SK-N-SH (cell line): ENCODE measurements around the gene CNTFR. TPM values are rescaled to one million over a fixed set of nuclear protein-coding genes. Genes with fewer than 3 reads are reported as not detected.
A peak's percentile ranks its signal among the peaks of the same experiment; 100 is the strongest.

Source experiments
- CTCF ChIA-PET: fragments of 300-600, 350-600 bp; formaldehyde crosslinking; extraction: SDS; loops from one replicate; lab custom pipeline; 2021; lab: Yijun Ruan, JAX
- POLR2A ChIA-PET: fragments of 350-600 bp; sonication (Branson Sonifier 250); formaldehyde crosslinking; extraction: SDS; loops from one replicate; lab custom pipeline; 2020; ENCODE audit warnings: antibody characterized with exemption, inconsistent platforms; lab: Yijun Ruan, JAX
- DNase-seq: peaks from one replicate; pipeline ENCODE4 v3.0.0; 2012
- H2AFZ ChIP-seq: fragments of 200-600 bp; sonication (generic); 2 replicates; pipeline ENCODE4 v1.8.1; 2016; ENCODE audit warnings: antibody characterized with exemption, mild to moderate bottlenecking, low read depth
- H3F3A ChIP-seq: fragments of 200-600 bp; sonication (generic); replicated peaks from 2 replicates; pipeline ENCODE3; 2016; ENCODE audit warnings: antibody characterized with exemption, mild to moderate bottlenecking; ENCODE audit not compliant: insufficient read depth
- H3K27ac ChIP-seq, 2 experiments: fragments of 200-500 bp in 1 of 2; fragments of 200-600 bp in 1 of 2; sonication (Bioruptor generic) in 1 of 2; sonication (generic), shearing (Covaris generic) in 1 of 2; 2 replicates each; pipeline versions ENCODE4 v1.5.1 to v1.6.1; 2014 to 2016; ENCODE audit warnings: low read depth in 2 of 2, inconsistent platforms in 1 of 2, low read length in 1 of 2, mild to moderate bottlenecking in 1 of 2, mixed read lengths in 1 of 2
- H3K27me3 ChIP-seq: fragments of 200-600 bp; sonication (generic), shearing (Covaris generic); 2 replicates; pipeline ENCODE4 v1.6.1; 2016; ENCODE audit warnings: mixed run types; ENCODE audit not compliant: insufficient read depth
- H3K36me3 ChIP-seq, 2 experiments: fragments of 200-500 bp in 1 of 2; fragments of 200-600 bp in 1 of 2; sonication (Bioruptor generic) in 1 of 2; sonication (generic) in 1 of 2; replicated peaks in 1 of 2; 2 replicates each; pipeline versions ENCODE3 to v1.5.1; 2014 to 2016; ENCODE audit warnings: low read length in 1 of 2, mild to moderate bottlenecking in 1 of 2; ENCODE audit not compliant: insufficient read depth in 2 of 2, control insufficient read depth in 1 of 2
- H3K4me1 ChIP-seq, 2 experiments: fragments of 200-500 bp in 1 of 2; fragments of 200-600 bp in 1 of 2; sonication (Bioruptor generic) in 1 of 2; sonication (generic), shearing (Covaris generic) in 1 of 2; 2 replicates each; pipeline versions ENCODE4 v1.5.1 to v1.6.1; 2014 to 2016; ENCODE audit warnings: low read depth in 1 of 2, low read length in 1 of 2, mixed run types in 1 of 2; ENCODE audit not compliant: insufficient read depth in 2 of 2, control insufficient read depth in 1 of 2
- H3K4me2 ChIP-seq: fragments of 200-600 bp; sonication (generic), shearing (Covaris generic); 2 replicates; pipeline ENCODE4 v1.6.1; 2017; ENCODE audit warnings: mixed run types
- H3K4me3 ChIP-seq, 2 experiments: fragments of 200-500 bp in 1 of 2; fragments of 200-600 bp in 1 of 2; sonication (Bioruptor generic) in 1 of 2; sonication (generic), shearing (Covaris generic) in 1 of 2; 2 replicates each; pipeline versions ENCODE4 v1.5.1 to v1.8.1; 2014 to 2016; ENCODE audit warnings: low read depth in 2 of 2, inconsistent platforms in 1 of 2, low read length in 1 of 2, mild to moderate bottlenecking in 1 of 2, mixed read lengths in 1 of 2, moderate library complexity in 1 of 2
- H3K79me2 ChIP-seq: fragments of 200-600 bp; sonication (generic); 2 replicates; pipeline ENCODE4 v1.8.1; 2017; ENCODE audit warnings: mild to moderate bottlenecking; ENCODE audit not compliant: insufficient read depth
- H3K9ac ChIP-seq: fragments of 200-600 bp; sonication (generic); 2 replicates; pipeline ENCODE4 v1.6.1; 2017; ENCODE audit warnings: mixed run types
- H3K9me2 ChIP-seq: fragments of 200-600 bp; sonication (generic); 2 replicates; pipeline ENCODE4 v1.6.1; 2017; ENCODE audit warnings: mixed run types
- H3K9me3 ChIP-seq: fragments of 200-600 bp; sonication (generic); 2 replicates; pipeline ENCODE4 v1.6.1; 2017; ENCODE audit warnings: mixed run types, mild to moderate bottlenecking, moderate library complexity
- H4K20me1 ChIP-seq: fragments of 200-600 bp; sonication (generic); 2 replicates; pipeline ENCODE4 v1.6.1; 2017; ENCODE audit warnings: mild to moderate bottlenecking, mixed run types; ENCODE audit not compliant: insufficient read depth
- EP300 ChIP-seq, 2 experiments: IDR thresholded peaks; 2 replicates each; pipeline versions ENCODE4 v1.4.0 to v1.6.1; 2012; ENCODE audit warnings: borderline replicate concordance in 1 of 2, low read depth in 1 of 2, low read length in 1 of 2
- GABPA ChIP-seq: IDR thresholded peaks from 2 replicates; pipeline ENCODE4 v1.4.0; 2012; ENCODE audit warnings: low read depth, mild to moderate bottlenecking
- MAX ChIP-seq: IDR thresholded peaks from 2 replicates; pipeline ENCODE4 v1.4.0; 2012; ENCODE audit warnings: low read depth
- MEF2A ChIP-seq: IDR thresholded peaks from 2 replicates; pipeline ENCODE4 v1.4.0; 2012; ENCODE audit warnings: low read depth, borderline replicate concordance
- MXI1 ChIP-seq: IDR thresholded peaks from 2 replicates; pipeline ENCODE4 v1.6.1; 2012; ENCODE audit warnings: mild to moderate bottlenecking, low read depth, low read length, improper control_type of control experiment
- NFIC ChIP-seq: IDR thresholded peaks from 2 replicates; pipeline ENCODE4 v1.4.0; 2012; ENCODE audit warnings: borderline replicate concordance
- RFX5 ChIP-seq: IDR thresholded peaks from 2 replicates; pipeline ENCODE4 v1.6.1; 2012; ENCODE audit warnings: mild to moderate bottlenecking, improper control_type of control experiment, low read length
- RXRA ChIP-seq: IDR thresholded peaks from 2 replicates; pipeline ENCODE4 v1.4.0; 2012; ENCODE audit warnings: low read depth, mild to moderate bottlenecking, borderline replicate concordance
- SMC3 ChIP-seq: IDR thresholded peaks from 2 replicates; pipeline ENCODE4 v1.6.1; 2012; ENCODE audit warnings: low read depth, low read length, improper control_type of control experiment
- YY1 ChIP-seq: IDR thresholded peaks from 2 replicates; pipeline ENCODE4 v1.4.0; 2012; ENCODE audit warnings: low read depth, mild to moderate bottlenecking
- WGBS: methylation state at CpG from one replicate; pipeline ENCODE4 v1.1.6; 2017; ENCODE audit warnings: low lambda C conversion rate; 5-methylcytosine and 5-hydroxymethylcytosine counted together
- polyA plus RNA-seq, 3 experiments: library from polyadenylated mRNA; depleted of rRNA; stranded (reverse); fragments of >200 nt; gene quantifications; 2 replicates each; pipeline ENCODE4 v1.2.3, GENCODE V29; 2012
- TF ChIP-seq, protein P1 (sequence below): IDR thresholded peaks from 2 replicates; pipeline ENCODE4 v1.4.0; 2012; ENCODE audit warnings: low read depth, borderline replicate concordance

Gene CNTFR
- polyA plus RNA-seq, 1 of the 3 experiments (the other 2 are of a cell fraction): 1.8 TPM

- Histone ChIP-seq H4K20me1 (0 out of 2 replicates have a peak, but pooled peaks cover 3% of the 10 kb centered on the region), H3K27me3 (no peaks in the 10 kb centered on the region), H3K9ac (peak overlapping the region; percentile 67), H3K9me3 (no peaks in the 10 kb centered on the region), H3K36me3 (peaks cover 0 to 5% of the 10 kb centered on the region in 2 experiments), H3K27ac (peak overlapping the region; percentile 32 to 72; a peak in 3 of 4 replicates), H3K9me2 (no peaks in the 10 kb centered on the region), H3K79me2 (peaks cover 22% of the 10 kb centered on the region), H2AFZ (peak overlapping the region; percentile 69), H3F3A (no peaks in the 10 kb centered on the region), H3K4me3 (peak overlapping the region; percentile 66 to 69), H3K4me2 (peak overlapping the region; percentile 98), H3K4me1 (peaks cover 4 to 20% of the 10 kb centered on the region in 2 experiments; a peak in 1 of 4 replicates)
- 0% methylated on average over 11 of the region's 23 CpGs for WGBS
- TF ChIP-seq MAX (peak; percentile 97), EP300 (IDR thresholded peaks at IDR 0.05; ENCODE audit: borderline replicate concordance in 1 of 2, low read depth in 1 of 2, low read length in 1 of 2) (no peak), MXI1 (peak; percentile 88), NFIC (no peak), SMC3 (no peak), RFX5 (no peak), RXRA (no peak), YY1 (no peak)
- no peak for DNase-seq
- ChIA-PET CTCF (interaction anchor here (0.6 to 12.3 kb wide), 11 partner anchors 12 to 233 kb away, joined by 3 to 256 read pairs (median 7); partner anchors contain the start of genes GALT, IL11RA and RPP25L), POLR2A (interaction anchor here (0.6 to 2.3 kb wide), 8 partner anchors 9 to 585 kb away, joined by 3 to 22 read pairs (median 10); partner anchors contain the start of genes DCTN3 and GALT)
Measured at GRCh38 chr9:34636791-34637355, 47.3 kb upstream of the CNTFR start.

DNA sequence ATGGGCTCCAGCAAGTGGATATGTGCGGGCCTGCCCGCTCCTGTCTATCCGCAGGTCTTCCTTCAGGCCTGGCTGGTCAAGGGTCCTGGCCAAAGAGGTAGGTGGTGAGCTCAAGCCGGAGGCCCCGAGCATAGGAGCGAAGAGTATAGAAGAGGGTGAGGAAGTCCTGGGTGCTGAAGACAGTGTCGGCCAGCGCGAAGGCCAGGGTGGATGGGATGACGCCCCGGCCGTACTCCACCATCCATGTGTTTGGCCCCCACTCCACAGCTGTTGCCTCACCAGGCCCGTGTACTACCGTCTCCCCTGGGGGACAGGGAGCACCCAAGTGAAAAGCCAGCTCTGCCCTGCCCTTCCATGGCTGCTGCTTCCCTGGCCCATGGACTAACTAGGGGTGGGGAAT is 46.0 kb upstream of the CNTFR start:
- H4K20me1 ChIP-seq: 0 out of 2 replicates have a peak, but pooled peaks cover 3% of the 10 kb centered on the region

More for the DNA sequence above, 46.0 kb upstream of the CNTFR start:
- WGBS: 94% methylated on average over 11 of the region's 14 CpGs
- no peak for DNase-seq
- no peak overlapping the region for H3K27ac ChIP-seq
- peaks cover 4 to 20% of the 10 kb centered on the region in 2 experiments; a peak in 1 of 4 replicates for H3K4me1 ChIP-seq
- peaks cover 0 to 5% of the 10 kb centered on the region in 2 experiments for H3K36me3 ChIP-seq
- H3K9me3 ChIP-seq: no peaks in the 10 kb centered on the region
- H3K4me3 ChIP-seq: no peak overlapping the region
- H3K9ac ChIP-seq: no peak overlapping the region
- H3K79me2 ChIP-seq: peaks cover 22% of the 10 kb centered on the region
- POLR2A ChIA-PET: no interaction called here
- no peak overlapping the region for H2AFZ ChIP-seq
- H3F3A ChIP-seq: no peaks in the 10 kb centered on the region
- H3K27me3 ChIP-seq: no peaks in the 10 kb centered on the region
- H3K9me2 ChIP-seq: no peaks in the 10 kb centered on the region
- TF ChIP-seq EP300 (IDR thresholded peaks at IDR 0.05; ENCODE audit: borderline replicate concordance in 1 of 2, low read depth in 1 of 2, low read length in 1 of 2) (no peak), SMC3 (no peak), GABPA (no peak), MEF2A (no peak)
- TF ChIP-seq, protein P1, sequence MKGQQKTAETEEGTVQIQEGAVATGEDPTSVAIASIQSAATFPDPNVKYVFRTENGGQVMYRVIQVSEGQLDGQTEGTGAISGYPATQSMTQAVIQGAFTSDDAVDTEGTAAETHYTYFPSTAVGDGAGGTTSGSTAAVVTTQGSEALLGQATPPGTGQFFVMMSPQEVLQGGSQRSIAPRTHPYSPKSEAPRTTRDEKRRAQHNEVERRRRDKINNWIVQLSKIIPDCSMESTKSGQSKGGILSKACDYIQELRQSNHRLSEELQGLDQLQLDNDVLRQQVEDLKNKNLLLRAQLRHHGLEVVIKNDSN: no peak
- TF ChIP-seq, all 33 proteins: peak for 0
- no peak overlapping the region; the same call in 1 of the 2 replicates for H3K4me2 ChIP-seq
- CTCF ChIA-PET: interaction anchor here (1.2 to 12.3 kb wide), 11 partner anchors 11 to 232 kb away, joined by 3 to 256 read pairs (median 26); partner anchors contain the start of genes DCTN3, GALT, IL11RA and RPP25L
